ENCODE results near the gene MYO5B.
"Not testable (repeated sequence)": the region's sequence is repeated elsewhere in the genome, so short reads cannot be mapped to it uniquely, and the experiment has no call there.

Gene MYO5B

GRCh38 chr18:50194631-50195532 is at the start of gene MYO5B:
TSS of gene MYO5B (minus strand) at chr18:50195147. CDS start at chr18:50194793, 354 bp downstream.
- Histone ChIP-seq H3K4me2 (ENCODE audit: low read depth, low read length, poor library complexity, severe bottlenecking) (peak within 1 kb of the TSS; percentile 32), H3K4me3 (ENCODE audit: insufficient read depth, low read length, poor library complexity, severe bottlenecking) (no peak within 1 kb of the TSS)

GRCh38 chr18:50241768-50242167 is 46.8 kb upstream of the MYO5B start:
- H3K4me2 ChIP-seq (ENCODE audit: low read depth, low read length, poor library complexity, severe bottlenecking); H3K4me3 ChIP-seq (ENCODE audit: insufficient read depth, low read length, poor library complexity, severe bottlenecking); H3K9me2 ChIP-seq (replicated peaks; ENCODE audit: insufficient read depth, low read length); H3K27me3 ChIP-seq (ENCODE audit: low read length); H3K79me2 ChIP-seq (ENCODE audit: insufficient read depth, low read length); H3F3A ChIP-seq (ENCODE audit: insufficient read depth); H3K9me3 ChIP-seq (ENCODE audit: insufficient read depth, low read length); H3K27ac ChIP-seq (ENCODE audit: low read depth, low read length); H3K36me3 ChIP-seq (ENCODE audit: low read length); H4K20me1 ChIP-seq (ENCODE audit: low read depth, low read length); H3K9ac ChIP-seq (ENCODE audit: low read length); H2AFZ ChIP-seq (ENCODE audit: low read depth, low read length, severe bottlenecking): not testable (repeated sequence)

More at GRCh38 chr18:50194631-50195532, at the start of gene MYO5B:
- no peak within 1 kb of the TSS for H3K9ac ChIP-seq (ENCODE audit: low read length)
- H3K27ac ChIP-seq (ENCODE audit: low read depth, low read length) = no peak within 1 kb of the TSS
- no peak within 1 kb of the TSS for H2AFZ ChIP-seq (ENCODE audit: low read depth, low read length, severe bottlenecking)
- no peaks in the 10 kb centered on the region for H3K36me3 ChIP-seq (ENCODE audit: low read length)
- no peaks in the 10 kb centered on the region for H4K20me1 ChIP-seq (ENCODE audit: low read depth, low read length)
- H3F3A ChIP-seq (ENCODE audit: insufficient read depth) = no peaks in the 10 kb centered on the region
- no peaks in the 10 kb centered on the region for H3K9me3 ChIP-seq (ENCODE audit: insufficient read depth, low read length)
- no peaks in the 10 kb centered on the region for H3K79me2 ChIP-seq (ENCODE audit: insufficient read depth, low read length)
- TF ChIP-seq CTCF (IDR thresholded peaks at IDR 0.05; ENCODE audit: insufficient read depth, low read length, poor library complexity, severe bottlenecking) (no peak), EZH2phosphoT487 (conservative IDR thresholded peaks at IDR 0.05; ENCODE audit: low read length) (no peak)
- no peaks in the 10 kb centered on the region for H3K27me3 ChIP-seq (ENCODE audit: low read length)
- H3K9me2 ChIP-seq (replicated peaks; ENCODE audit: insufficient read depth, low read length) = no peaks in the 10 kb centered on the region

- no peaks in the 10 kb centered on the region for H3K79me2 ChIP-seq (ENCODE audit: insufficient read depth, low read length)
- no peak for TF ChIP-seq EZH2phosphoT487 (conservative IDR thresholded peaks at IDR 0.05; ENCODE audit: low read length)
- no peak for TF ChIP-seq CTCF (IDR thresholded peaks at IDR 0.05; ENCODE audit: insufficient read depth, low read length, poor library complexity, severe bottlenecking)
- H3K4me2 ChIP-seq (ENCODE audit: low read depth, low read length, poor library complexity, severe bottlenecking) = no peak overlapping the region
- 0 out of 2 replicates have a peak, but pooled peaks cover 7% of the 10 kb centered on the region for H3K27me3 ChIP-seq (ENCODE audit: low read length)
- H3K9ac ChIP-seq (ENCODE audit: low read length) = no peak overlapping the region
- peaks cover 9% of the 10 kb centered on the region; the same call in 1 of the 2 replicates for H3K9me3 ChIP-seq (ENCODE audit: insufficient read depth, low read length)
- H3F3A ChIP-seq (ENCODE audit: insufficient read depth) = no peaks in the 10 kb centered on the region
- H3K27ac ChIP-seq (ENCODE audit: low read depth, low read length) = no peak overlapping the region
- no peak overlapping the region for H2AFZ ChIP-seq (ENCODE audit: low read depth, low read length, severe bottlenecking)
- no peaks in the 10 kb centered on the region for H4K20me1 ChIP-seq (ENCODE audit: low read depth, low read length)
- H3K36me3 ChIP-seq (ENCODE audit: low read length) = no peaks in the 10 kb centered on the region
- no peaks in the 10 kb centered on the region for H3K9me2 ChIP-seq (replicated peaks; ENCODE audit: insufficient read depth, low read length)
- no peak overlapping the region for H3K4me3 ChIP-seq (ENCODE audit: insufficient read depth, low read length, poor library complexity, severe bottlenecking)
Measured at GRCh38 chr18:50240080-50240563, 45.2 kb upstream of the MYO5B start.

GRCh38 chr18:50232419-50232818 is 37.5 kb upstream of the MYO5B start:
- Histone ChIP-seq H3K9ac (ENCODE audit: low read length) (no peak overlapping the region), H3K9me3 (ENCODE audit: insufficient read depth, low read length) (no peaks in the 10 kb centered on the region), H3K4me3 (ENCODE audit: insufficient read depth, low read length, poor library complexity, severe bottlenecking) (no peak overlapping the region), H3K79me2 (ENCODE audit: insufficient read depth, low read length) (no peaks in the 10 kb centered on the region), H4K20me1 (ENCODE audit: low read depth, low read length) (no peaks in the 10 kb centered on the region), H3K27me3 (ENCODE audit: low read length) (peaks cover 5% of the 10 kb centered on the region; the same call in 1 of the 2 replicates), H3F3A (ENCODE audit: insufficient read depth) (no peaks in the 10 kb centered on the region), H2AFZ (ENCODE audit: low read depth, low read length, severe bottlenecking) (no peak overlapping the region), H3K27ac (ENCODE audit: low read depth, low read length) (no peak overlapping the region), H3K9me2 (replicated peaks; ENCODE audit: insufficient read depth, low read length) (no peaks in the 10 kb centered on the region), H3K36me3 (ENCODE audit: low read length) (no peaks in the 10 kb centered on the region), H3K4me2 (ENCODE audit: low read depth, low read length, poor library complexity, severe bottlenecking) (no peak overlapping the region)
- TF ChIP-seq CTCF (IDR thresholded peaks at IDR 0.05; ENCODE audit: insufficient read depth, low read length, poor library complexity, severe bottlenecking) = no peak
- TF ChIP-seq EZH2phosphoT487 (conservative IDR thresholded peaks at IDR 0.05; ENCODE audit: low read length) = no peak
